Colonic mucosa (tissue), 4 donors: Measurements from ENCODE around the gene RNF213. TPM values are rescaled to one million over a fixed set of nuclear protein-coding genes. Genes with fewer than 3 reads are reported as not detected.

Experiments used
- DNase-seq: peaks from one replicate; pipeline ENCODE4 v3.0.0-alpha.2; 2020
- H3K27ac ChIP-seq: fragments of 200-600 bp; one replicate; pipeline ENCODE4 v1.8.0; 2021
- H3K27me3 ChIP-seq: fragments of 200-600 bp; one replicate; pipeline ENCODE4 v1.8.0; 2021
- H3K36me3 ChIP-seq: fragments of 200-600 bp; one replicate; pipeline ENCODE4 v1.8.0; 2021
- H3K4me1 ChIP-seq: fragments of 200-600 bp; one replicate; pipeline ENCODE4 v1.8.0; 2021; ENCODE audit warnings: mild to moderate bottlenecking
- H3K4me3 ChIP-seq: fragments of 200-600 bp; one replicate; pipeline ENCODE4 v1.8.0; 2021
- H3K9ac ChIP-seq, 2 donors: one replicate each; pipeline ENCODE4 v1.7.0; 2013; ENCODE audit warnings: control low read depth in 2 of 2, low read depth in 2 of 2, low read length in 2 of 2
- H3K9me3 ChIP-seq: fragments of 200-600 bp; one replicate; pipeline ENCODE4 v1.8.0; 2021
- CTCF ChIP-seq: fragments of 200-600 bp; IDR thresholded peaks from one replicate; pipeline ENCODE4 v1.8.0; 2022; ENCODE audit warnings: antibody characterized with exemption, mild to moderate bottlenecking
- intact Hi-C: fragments of 100-400 bp; cut with DNase I; formaldehyde crosslinking; loops from one replicate; pipeline ENCODE4 v1.14.1; 2022
- total RNA-seq, 2 donors: library from RNA; stranded (reverse); fragmentation: NEBNext Ultra II Directional in 1 of 2; extraction: Animal tissue kit (Norgen Biotek cat#: 25700) in 1 of 2; gene quantifications; one replicate each; pipeline ENCODE4 v1.2.1, GENCODE V29; 2021
- donor health status: healthy.
- donor health status: DM: no; HTN: no; CAD: no.
- donor health status: DM: no; HTN: no; CAD: no.

RNF213 gene
- total RNA-seq, 2 donors from 2014 or later: 80.8 to 101 TPM

GRCh38 chr17:80443916-80444643 lies 183.4 kb downstream of the RNF213 start:
- no peak for TF ChIP-seq CTCF
- no peak overlapping the region for H3K27ac ChIP-seq
- H3K36me3 ChIP-seq: no peaks in the 10 kb centered on the region
- no peaks in the 10 kb centered on the region for H3K9me3 ChIP-seq
- intact Hi-C loops: no loop called here
- DNase-seq: no peak
- H3K4me3 ChIP-seq: no peak overlapping the region
- H3K9ac ChIP-seq: no peak overlapping the region
- no peaks in the 10 kb centered on the region for H3K4me1 ChIP-seq
- no peaks in the 10 kb centered on the region for H3K27me3 ChIP-seq

GRCh38 chr17:80444644-80444979 lies 184.0 kb downstream of the RNF213 start:
- TF ChIP-seq CTCF: no peak
- H3K27me3 ChIP-seq: no peaks in the 10 kb centered on the region
- H3K9me3 ChIP-seq: no peaks in the 10 kb centered on the region
- no peak for DNase-seq
- H3K9ac ChIP-seq: no peak overlapping the region
- no peak overlapping the region for H3K4me3 ChIP-seq
- H3K27ac ChIP-seq: no peak overlapping the region
- H3K36me3 ChIP-seq: no peaks in the 10 kb centered on the region
- intact Hi-C loops: no loop called here
- H3K4me1 ChIP-seq: no peaks in the 10 kb centered on the region

- intact Hi-C loops: no loop called here
- no peak overlapping the region for H3K4me3 ChIP-seq
- no peaks in the 10 kb centered on the region for H3K4me1 ChIP-seq
- no peak overlapping the region for H3K9ac ChIP-seq
- H3K36me3 ChIP-seq: no peaks in the 10 kb centered on the region
- no peaks in the 10 kb centered on the region for H3K9me3 ChIP-seq
- DNase-seq: no peak
- TF ChIP-seq CTCF: no peak
- no peaks in the 10 kb centered on the region for H3K27me3 ChIP-seq
- no peak overlapping the region for H3K27ac ChIP-seq
These were observed 184.5 kb downstream of the RNF213 start for GRCh38 chr17:80445007-80445725.

GRCh38 chr17:80445726-80446110 lies 185.1 kb downstream of the RNF213 start:
- Histone ChIP-seq H3K9me3 (no peaks in the 10 kb centered on the region), H3K9ac (no peak overlapping the region), H3K36me3 (no peaks in the 10 kb centered on the region), H3K4me3 (no peak overlapping the region), H3K27me3 (no peaks in the 10 kb centered on the region), H3K27ac (no peak overlapping the region), H3K4me1 (no peaks in the 10 kb centered on the region)
- TF ChIP-seq CTCF: no peak
- intact Hi-C loops: no loop called here
- DNase-seq: no peak

GRCh38 chr17:80446645-80447405 lies 186.2 kb downstream of the RNF213 start:
- no peaks in the 10 kb centered on the region for H3K27me3 ChIP-seq
- no peaks in the 10 kb centered on the region for H3K36me3 ChIP-seq
- TF ChIP-seq CTCF: no peak
- intact Hi-C loops: no loop called here
- H3K27ac ChIP-seq: no peak overlapping the region
- no peak for DNase-seq
- H3K4me1 ChIP-seq: no peaks in the 10 kb centered on the region
- H3K9me3 ChIP-seq: no peaks in the 10 kb centered on the region
- no peak overlapping the region for H3K4me3 ChIP-seq
- H3K9ac ChIP-seq: no peak overlapping the region
